HEK293T (cell line): Measurements from ENCODE around the gene KCNAB2.
"Not testable (repeated sequence)": the region's sequence is repeated elsewhere in the genome, so short reads cannot be mapped to it uniquely, and the experiment has no call there.

Experiments
- CTCF ChIA-PET: fragments of 350-600 bp; formaldehyde crosslinking; extraction: SDS; loops from one replicate; lab custom pipeline; 2021; ENCODE audit warnings: antibody characterized with exemption, inconsistent platforms; lab: Yijun Ruan, JAX
- POLR2A ChIA-PET: fragments of 350-600 bp; formaldehyde crosslinking; extraction: SDS; loops from one replicate; lab custom pipeline; 2020; ENCODE audit warnings: antibody characterized with exemption, inconsistent platforms; lab: Yijun Ruan, JAX
- DNase-seq: peaks from one replicate; pipeline ENCODE4 v3.0.0; 2012; ENCODE audit warnings: mixed read lengths; ENCODE audit errors: extremely low spot score
- ARNT ChIP-seq: fragments of 450-650 bp; IDR thresholded peaks from 2 replicates; pipeline ENCODE4 v1.6.1; 2017; ENCODE audit warnings: mild to moderate bottlenecking
- BHLHE40 ChIP-seq: fragments of 450-650 bp; IDR thresholded peaks from 2 replicates; pipeline ENCODE4 v1.6.1; 2016; ENCODE audit warnings: mild to moderate bottlenecking, moderate library complexity, borderline replicate concordance
- CTBP1 ChIP-seq: fragments of 450-650 bp; IDR thresholded peaks from 2 replicates; pipeline ENCODE4 v1.6.1; 2016; ENCODE audit warnings: borderline replicate concordance
- ELF4 ChIP-seq: fragments of 450-650 bp; IDR thresholded peaks from 2 replicates; pipeline ENCODE4 v1.6.1; 2017; ENCODE audit warnings: antibody characterized with exemption
- FOXA1 ChIP-seq: fragments of 450-650 bp; IDR thresholded peaks from 2 replicates; pipeline ENCODE4 v1.6.1; 2016; ENCODE audit warnings: mild to moderate bottlenecking
- FOXK2 ChIP-seq: fragments of 450-650 bp; IDR thresholded peaks from 2 replicates; pipeline ENCODE4 v1.6.1; 2016; ENCODE audit warnings: mild to moderate bottlenecking
- FOXM1 ChIP-seq: fragments of 450-650 bp; IDR thresholded peaks from 2 replicates; pipeline ENCODE4 v1.6.1; 2017; ENCODE audit warnings: mild to moderate bottlenecking, borderline replicate concordance
- HDGF ChIP-seq: fragments of 450-650 bp; IDR thresholded peaks from 2 replicates; pipeline ENCODE4 v1.6.1; 2017; ENCODE audit warnings: antibody characterized with exemption, borderline replicate concordance
- L3MBTL2 ChIP-seq: fragments of 450-650 bp; conservative IDR thresholded peaks from 2 replicates; pipeline ENCODE4 v1.6.1; 2016; ENCODE audit warnings: mild to moderate bottlenecking
- LEF1 ChIP-seq: fragments of 450-650 bp; IDR thresholded peaks from 2 replicates; pipeline ENCODE4 v1.6.1; 2017; ENCODE audit warnings: mild to moderate bottlenecking, borderline replicate concordance
- NFRKB ChIP-seq: fragments of 450-650 bp; IDR thresholded peaks from 2 replicates; pipeline ENCODE4 v1.6.1; 2016; ENCODE audit warnings: mild to moderate bottlenecking, moderate library complexity
- PKNOX1 ChIP-seq: fragments of 450-650 bp; IDR thresholded peaks from 2 replicates; pipeline ENCODE4 v1.6.1; 2016
- SP1 ChIP-seq: fragments of 450-650 bp; IDR thresholded peaks from 2 replicates; pipeline ENCODE4 v1.6.1; 2017
- SUZ12 ChIP-seq: fragments of 450-650 bp; IDR thresholded peaks from 2 replicates; pipeline ENCODE4 v1.6.1; 2016; ENCODE audit warnings: mild to moderate bottlenecking
- TARDBP ChIP-seq: fragments of 450-650 bp; IDR thresholded peaks from 2 replicates; pipeline ENCODE4 v1.6.1; 2016

KCNAB2 gene

GRCh38 chr1:6059866-6060265, 14.2 kb downstream of the KCNAB2 start:
- no peak for TF ChIP-seq ARNT
- no peak for TF ChIP-seq FOXA1
- TF ChIP-seq HDGF = no peak
- TF ChIP-seq SP1 = no peak
- TF ChIP-seq ELF4 = no peak
- TF ChIP-seq LEF1 = no peak
- ChIA-PET CTCF (no interaction called here), POLR2A (no interaction called here)
- DNase-seq = no peak

- CTCF ChIA-PET = interaction anchor here (0.7 to 1.1 kb wide), 2 partner anchors 9 to 1238 kb away, joined by 3 to 4 read pairs; no protein-coding TSS in a partner anchor
- DNase-seq = no peak
These were observed 17.0 kb downstream of the KCNAB2 start for GRCh38 chr1:6062670-6063069.

GRCh38 chr1:6063532-6064053, 17.9 kb downstream of the KCNAB2 start:
- POLR2A ChIA-PET = not testable (repeated sequence)

More at GRCh38 chr1:6062670-6063069, 17.0 kb downstream of the KCNAB2 start:
- TF ChIP-seq HDGF (no peak), ARNT (no peak), L3MBTL2 (no peak), CTBP1 (no peak), FOXA1 (no peak), TARDBP (no peak), LEF1 (no peak), PKNOX1 (no peak), BHLHE40 (no peak), FOXM1 (no peak)
- POLR2A ChIA-PET = no interaction called here

GRCh38 chr1:6065093-6065858, 19.6 kb downstream of the KCNAB2 start:
- TF ChIP-seq FOXA1 (no peak), SUZ12 (no peak), L3MBTL2 (no peak), HDGF (no peak), ELF4 (no peak), NFRKB (no peak), ARNT (no peak), CTBP1 (no peak), FOXM1 (no peak), BHLHE40 (no peak), TARDBP (no peak), LEF1 (no peak), SP1 (no peak)
- POLR2A ChIA-PET = no interaction called here

More at GRCh38 chr1:6063532-6064053, 17.9 kb downstream of the KCNAB2 start:
- CTCF ChIA-PET = interaction anchor here (0.7 kb wide), 1 partner anchor 1237 kb away, joined by 3 read pairs; no protein-coding TSS in a partner anchor
- DNase-seq = not testable (repeated sequence)

GRCh38 chr1:6066680-6067079, 21.0 kb downstream of the KCNAB2 start:
- POLR2A ChIA-PET = no interaction called here
- DNase-seq = no peak
- no peak for TF ChIP-seq L3MBTL2
- TF ChIP-seq FOXA1 = no peak
- TF ChIP-seq ARNT = no peak
- no peak for TF ChIP-seq PKNOX1
- CTCF ChIA-PET = no interaction called here

More at GRCh38 chr1:6065093-6065858, 19.6 kb downstream of the KCNAB2 start:
- DNase-seq = no peak
- CTCF ChIA-PET = no interaction called here

GRCh38 chr1:6068073-6068472, 22.4 kb downstream of the KCNAB2 start:
- no peak for DNase-seq
- CTCF ChIA-PET = interaction anchor here (1.1 kb wide), 2 partner anchors 15 to 33 kb away, joined by 3 read pairs; no protein-coding TSS in a partner anchor
- POLR2A ChIA-PET = no interaction called here
- TF ChIP-seq PKNOX1 (no peak), SP1 (no peak)

GRCh38 chr1:6068932-6069331, 23.2 kb downstream of the KCNAB2 start:
- POLR2A ChIA-PET = no interaction called here
- CTCF ChIA-PET = no interaction called here
- no peak for DNase-seq
- no peak for TF ChIP-seq ELF4
- no peak for TF ChIP-seq FOXK2
- TF ChIP-seq L3MBTL2 = no peak
- TF ChIP-seq CTBP1 = no peak
- TF ChIP-seq NFRKB = no peak
